Measurements from ENCODE around the gene RBM5.
A peak's percentile ranks its signal among the peaks of the same experiment; 100 is the strongest.

RBM5 gene

GRCh38 chr3:50139718-50140423 lies 51.2 kb downstream of the RBM5 start:
- Histone ChIP-seq H3K4me2 (ENCODE audit: low read depth, low read length, poor library complexity, severe bottlenecking) (peak overlapping the region; percentile 87), H3K4me1 (ENCODE audit: insufficient read depth, low read length, poor library complexity, severe bottlenecking) (peaks cover 34% of the 10 kb centered on the region), H3K36me3 (ENCODE audit: insufficient read depth, low read length) (no peaks in the 10 kb centered on the region), H3K79me2 (ENCODE audit: insufficient read depth, low read length) (no peaks in the 10 kb centered on the region), H3K9ac (ENCODE audit: low read depth, low read length, poor library complexity, severe bottlenecking) (peak overlapping the region; percentile 56), H3K9me2 (replicated peaks; ENCODE audit: low read depth, low read length) (no peaks in the 10 kb centered on the region), H3F3A (ENCODE audit: low read depth) (no peaks in the 10 kb centered on the region), H3K27me3 (ENCODE audit: insufficient read depth, low read length, poor library complexity, severe bottlenecking) (no peaks in the 10 kb centered on the region), H3K9me3 (ENCODE audit: insufficient read depth, low read depth, low read length) (no peaks in the 10 kb centered on the region), H3K4me3 (ENCODE audit: low read length, poor library complexity, severe bottlenecking) (no peak overlapping the region), H4K20me1 (ENCODE audit: insufficient read depth, low read length, poor library complexity, severe bottlenecking) (no peaks in the 10 kb centered on the region), H2AFZ (ENCODE audit: low read length) (no peak overlapping the region)
- TF ChIP-seq EZH2phosphoT487 (IDR thresholded peaks at IDR 0.05; ENCODE audit: borderline replicate concordance) = no peak
- no peak for TF ChIP-seq CTCF (conservative IDR thresholded peaks at IDR 0.05; ENCODE audit: low read length)

- H3K36me3 ChIP-seq (ENCODE audit: insufficient read depth, low read length) = no peaks in the 10 kb centered on the region
- H2AFZ ChIP-seq (ENCODE audit: low read length) = no peak overlapping the region
- no peaks in the 10 kb centered on the region for H3F3A ChIP-seq (ENCODE audit: low read depth)
- H3K9ac ChIP-seq (ENCODE audit: low read depth, low read length, poor library complexity, severe bottlenecking) = no peak overlapping the region
- peaks cover 34% of the 10 kb centered on the region for H3K4me1 ChIP-seq (ENCODE audit: insufficient read depth, low read length, poor library complexity, severe bottlenecking)
- H3K9me2 ChIP-seq (replicated peaks; ENCODE audit: low read depth, low read length) = no peaks in the 10 kb centered on the region
- H3K4me2 ChIP-seq (ENCODE audit: low read depth, low read length, poor library complexity, severe bottlenecking) = no peak overlapping the region
- no peaks in the 10 kb centered on the region for H3K27me3 ChIP-seq (ENCODE audit: insufficient read depth, low read length, poor library complexity, severe bottlenecking)
- H3K9me3 ChIP-seq (ENCODE audit: insufficient read depth, low read depth, low read length) = no peaks in the 10 kb centered on the region
- H3K4me3 ChIP-seq (ENCODE audit: low read length, poor library complexity, severe bottlenecking) = no peak overlapping the region
- TF ChIP-seq EZH2phosphoT487 (IDR thresholded peaks at IDR 0.05; ENCODE audit: borderline replicate concordance) (no peak), CTCF (conservative IDR thresholded peaks at IDR 0.05; ENCODE audit: low read length) (no peak)
- H3K79me2 ChIP-seq (ENCODE audit: insufficient read depth, low read length) = no peaks in the 10 kb centered on the region
- H4K20me1 ChIP-seq (ENCODE audit: insufficient read depth, low read length, poor library complexity, severe bottlenecking) = no peaks in the 10 kb centered on the region
These were observed 52.3 kb downstream of the RBM5 start for GRCh38 chr3:50140990-50141389.

- Histone ChIP-seq H4K20me1 (ENCODE audit: insufficient read depth, low read length, poor library complexity, severe bottlenecking) (no peaks in the 10 kb centered on the region), H3K9me3 (ENCODE audit: insufficient read depth, low read depth, low read length) (no peaks in the 10 kb centered on the region), H3K4me3 (ENCODE audit: low read length, poor library complexity, severe bottlenecking) (no peak overlapping the region), H3F3A (ENCODE audit: low read depth) (no peaks in the 10 kb centered on the region), H3K4me1 (ENCODE audit: insufficient read depth, low read length, poor library complexity, severe bottlenecking) (no peaks in the 10 kb centered on the region), H3K79me2 (ENCODE audit: insufficient read depth, low read length) (no peaks in the 10 kb centered on the region), H3K9me2 (replicated peaks; ENCODE audit: low read depth, low read length) (no peaks in the 10 kb centered on the region), H3K27me3 (ENCODE audit: insufficient read depth, low read length, poor library complexity, severe bottlenecking) (no peaks in the 10 kb centered on the region), H2AFZ (ENCODE audit: low read length) (no peak overlapping the region), H3K4me2 (ENCODE audit: low read depth, low read length, poor library complexity, severe bottlenecking) (no peak overlapping the region), H3K9ac (ENCODE audit: low read depth, low read length, poor library complexity, severe bottlenecking) (no peak overlapping the region), H3K36me3 (ENCODE audit: insufficient read depth, low read length) (no peaks in the 10 kb centered on the region)
- TF ChIP-seq CTCF (conservative IDR thresholded peaks at IDR 0.05; ENCODE audit: low read length) (peak; percentile 38), EZH2phosphoT487 (IDR thresholded peaks at IDR 0.05; ENCODE audit: borderline replicate concordance) (no peak)
These were observed 57.7 kb downstream of the RBM5 start for GRCh38 chr3:50146316-50146901.

Data from Loucy (cell line).